HepG2 (cell line): Measurements from ENCODE around the gene SGCE. TPM values are rescaled to one million over a fixed set of nuclear protein-coding genes. Genes with fewer than 3 reads are reported as not detected.

Experiments
- ATAC-seq: fragments of 200-7000 bp; cut with Tn5 transposase; 3 replicates; pipeline ENCODE4 v1.9.1; 2020; ENCODE audit warnings: mild to moderate bottlenecking, moderate library complexity
- BruUV-seq: library from RNA; stranded (reverse); fragments of 400-500 nt; replicated peaks from 2 replicates; lab custom pipeline; 2021; lab: Mats Ljungman, UMichigan
- CTCF ChIA-PET: fragments of 300-600 bp; formaldehyde crosslinking; extraction: SDS; loops from one replicate; lab custom pipeline; 2021; ENCODE audit warnings: low total read pairs, inconsistent platforms, low intra/inter-chr PET ratio; lab: Yijun Ruan, JAX
- POLR2A ChIA-PET: fragments of 350-600 bp; sonication (Branson Sonifier 250); formaldehyde crosslinking; loops from one replicate; lab custom pipeline; 2020; ENCODE audit warnings: antibody characterized with exemption, inconsistent platforms; lab: Yijun Ruan, JAX
- DNase-seq: peaks from one replicate; pipeline ENCODE4 v3.0.0-alpha.2; 2015; ENCODE audit warnings: low spot score
- FAIRE-seq: peaks from 3 replicates; lab custom pipeline; 2011; peaks lifted over from hg19 to GRCh38; lab: Jason Lieb, UNC
- H2AFZ ChIP-seq: one replicate; pipeline ENCODE4 v1.6.1; 2011; ENCODE audit warnings: low read length, inconsistent platforms
- H3K27ac ChIP-seq: fragments of 300-600 bp; 3 replicates; pipeline ENCODE4 v1.8.0; 2011; ENCODE audit warnings: mixed run types, mild to moderate bottlenecking, mixed read lengths, low read length, inconsistent platforms; ENCODE audit not compliant: insufficient read depth; ENCODE audit errors: extremely low read length
- H3K27me3 ChIP-seq, 2 experiments: fragments of 200-600 bp in 1 of 2; 2 replicates in 1 of 2; 3 replicates in 1 of 2; pipeline versions ENCODE4 v1.6.0 to v1.8.0; 2011; ENCODE audit warnings: low read length in 2 of 2, mild to moderate bottlenecking in 2 of 2, moderate library complexity in 2 of 2, inconsistent platforms in 1 of 2; ENCODE audit not compliant: insufficient read depth in 2 of 2, control insufficient read depth in 1 of 2
- H3K36me3 ChIP-seq, 2 experiments: fragments of 200-600 bp in 1 of 2; replicated peaks in 1 of 2; 2 replicates in 1 of 2; 3 replicates in 1 of 2; pipeline versions ENCODE4 v1.5.1 to v1.8.0; 2011; ENCODE audit warnings: low read length in 2 of 2, inconsistent platforms in 1 of 2; ENCODE audit not compliant: insufficient read depth in 2 of 2, control insufficient read depth in 1 of 2
- H3K4me1 ChIP-seq: 2 replicates; pipeline ENCODE4 v1.5.1; 2012; ENCODE audit warnings: low read length, inconsistent platforms; ENCODE audit not compliant: insufficient read depth
- H3K4me2 ChIP-seq: 2 replicates; pipeline ENCODE4 v1.6.0; 2011; ENCODE audit warnings: low read depth, low read length, inconsistent platforms
- H3K4me3 ChIP-seq, 3 experiments: fragments of 200-600 bp in 1 of 3; sonication (generic), shearing (Covaris generic) in 1 of 3; replicated peaks in 1 of 3; 2 replicates each; pipeline ENCODE4 v1.5.1; 2011 to 2016; ENCODE audit warnings: low read length in 3 of 3, inconsistent platforms in 2 of 3, low read depth in 2 of 3, mild to moderate bottlenecking in 2 of 3, control low read depth in 1 of 3, mixed read lengths in 1 of 3; ENCODE audit not compliant: insufficient read depth in 1 of 3
- H3K79me2 ChIP-seq: one replicate; pipeline ENCODE4 v1.6.1; 2011; ENCODE audit warnings: low read length, inconsistent platforms; ENCODE audit not compliant: insufficient read depth
- H3K9ac ChIP-seq: 2 replicates; pipeline ENCODE4 v1.6.0; 2011; ENCODE audit warnings: mild to moderate bottlenecking, low read depth, low read length, inconsistent platforms; ENCODE audit not compliant: insufficient read depth
- H3K9me3 ChIP-seq: 2 replicates; pipeline ENCODE4 v1.5.1; 2012; ENCODE audit warnings: mild to moderate bottlenecking, low read length
- H4K20me1 ChIP-seq: 2 replicates; pipeline ENCODE4 v1.6.0; 2011; ENCODE audit warnings: inconsistent platforms, mild to moderate bottlenecking, low read length, moderate library complexity; ENCODE audit not compliant: insufficient read depth
- AGO2 ChIP-seq: fragments of 200-400 bp; formaldehyde crosslinking; optimal IDR thresholded peaks from 2 replicates; pipeline ENCODE3; 2017; ENCODE audit warnings: mild to moderate bottlenecking, low read depth, low read length, moderate library complexity
- GATAD2A ChIP-seq: IDR thresholded peaks from 2 replicates; pipeline ENCODE4 v1.6.1; 2016
- HDAC1 ChIP-seq: sonication (generic); formaldehyde crosslinking; IDR thresholded peaks from 2 replicates; pipeline ENCODE4 v1.5.1; 2020; ENCODE audit warnings: mild to moderate bottlenecking, missing genetic modification reagents
- HMG20B ChIP-seq: conservative IDR thresholded peaks from 2 replicates; pipeline ENCODE4 v1.6.1; 2016; ENCODE audit warnings: missing genetic modification reagents, missing compliant biosample characterization
- NFYB ChIP-seq: sonication (generic); formaldehyde crosslinking; IDR thresholded peaks from 2 replicates; pipeline ENCODE4 v1.4.0; 2020; ENCODE audit warnings: missing genetic modification reagents
- RCOR2 ChIP-seq: IDR thresholded peaks from 2 replicates; pipeline ENCODE4 v1.6.1; 2016; ENCODE audit warnings: missing biosample characterization, missing genetic modification reagents
- SUZ12 ChIP-seq: fragments of 150-350 bp; IDR thresholded peaks from 2 replicates; pipeline ENCODE4 v1.6.1; 2014; ENCODE audit warnings: low read depth, low read length
- TARDBP ChIP-seq: sonication (generic); formaldehyde crosslinking; IDR thresholded peaks from 2 replicates; pipeline ENCODE4 v1.8.0; 2022; ENCODE audit warnings: mild to moderate bottlenecking, missing genetic modification reagents
- ZC3H4 ChIP-seq: sonication (generic); formaldehyde crosslinking; IDR thresholded peaks from 2 replicates; pipeline ENCODE4 v1.4.0; 2020; ENCODE audit warnings: missing genetic modification reagents, borderline replicate concordance
- ZNF282 ChIP-seq: fragments of 450-650 bp; IDR thresholded peaks from 2 replicates; pipeline ENCODE4 v1.6.1; 2018; ENCODE audit not compliant: partially characterized antibody
- ZNF337 ChIP-seq: sonication (generic); formaldehyde crosslinking; IDR thresholded peaks from 2 replicates; pipeline ENCODE4 v1.5.1; 2020; ENCODE audit warnings: missing genetic modification reagents, low read depth, mild to moderate bottlenecking, borderline replicate concordance
- ZNF367 ChIP-seq: sonication (generic); formaldehyde crosslinking; IDR thresholded peaks from 2 replicates; pipeline ENCODE4 v1.4.0; 2020; ENCODE audit warnings: missing genetic modification reagents, borderline replicate concordance
- ZNF660 ChIP-seq: sonication (generic); formaldehyde crosslinking; IDR thresholded peaks from 2 replicates; pipeline ENCODE4 v1.5.1; 2020; ENCODE audit warnings: mild to moderate bottlenecking, low read depth, missing genetic modification reagents, borderline replicate concordance
- ZNF772 ChIP-seq: sonication (generic); formaldehyde crosslinking; IDR thresholded peaks from 2 replicates; pipeline ENCODE4 v1.5.0; 2020; ENCODE audit warnings: mild to moderate bottlenecking, missing genetic modification reagents
- ZNF790 ChIP-seq: sonication (generic); formaldehyde crosslinking; IDR thresholded peaks from 2 replicates; pipeline ENCODE4 v1.8.0; 2022; ENCODE audit warnings: missing genetic modification reagents, mild to moderate bottlenecking, borderline replicate concordance
- WGBS: methylation state at CpG from one replicate; pipeline ENCODE4 v1.1.6; 2017; ENCODE audit warnings: low lambda C conversion rate; 5-methylcytosine and 5-hydroxymethylcytosine counted together
- in situ Hi-C: cut with HindIII; loops from 2 replicates; pipeline ENCODE4 v1.10.0; 2017; ENCODE audit warnings: low pct_unique_long_range_greater_than_20kb; ENCODE audit not compliant: extremely low pct_ligation_motif_present
- intact Hi-C: fragments of 100-400 bp; cut with micrococcal nuclease; formaldehyde crosslinking; loops from one replicate; pipeline ENCODE4 v1.10.0; 2022; ENCODE audit not compliant: unreplicated experiment
- polyA plus RNA-seq, 8 experiments: library from polyadenylated mRNA; depleted of rRNA in 3 of 8; stranded (reverse) in 7 of 8; unstranded in 1 of 8; fragments of >200 nt; fragmentation: Illumina TruSeq in 4 of 8; extraction: Trizol in 4 of 8; gene quantifications; 2 replicates each; pipeline versions ENCODE4 v1.2.1 to v1.2.3, GENCODE V29; 2011 to 2016; ENCODE audit warnings: low read depth in 4 of 8, missing spikeins in 1 of 8, mixed read lengths in 1 of 8; ENCODE audit not compliant: insufficient read depth in 1 of 8
- total RNA-seq, 5 experiments: library from RNA; depleted of rRNA; stranded (reverse); fragments of >200 nt; fragmentation: Illumina TruSeq; extraction: Trizol; gene quantifications; 2 replicates each; pipeline ENCODE4 v1.2.3, GENCODE V29; 2016; ENCODE audit warnings: low read depth in 1 of 5
- TF ChIP-seq, protein P1 (sequence below): sonication (generic); formaldehyde crosslinking; IDR thresholded peaks from 2 replicates; pipeline ENCODE4 v1.8.0; 2022; ENCODE audit warnings: mild to moderate bottlenecking, missing genetic modification reagents, borderline replicate concordance
- TF ChIP-seq, protein P2 (sequence below): IDR thresholded peaks from 2 replicates; pipeline ENCODE4 v1.4.0; 2020; ENCODE audit warnings: mild to moderate bottlenecking, missing genetic modification reagents

SGCE gene
- total and polyA plus RNA-seq, 2 of the 13 experiments (the other 11 are each of a cell fraction or from before 2014, with no cell fraction given) = 52.3 to 71.1 TPM

DNA sequence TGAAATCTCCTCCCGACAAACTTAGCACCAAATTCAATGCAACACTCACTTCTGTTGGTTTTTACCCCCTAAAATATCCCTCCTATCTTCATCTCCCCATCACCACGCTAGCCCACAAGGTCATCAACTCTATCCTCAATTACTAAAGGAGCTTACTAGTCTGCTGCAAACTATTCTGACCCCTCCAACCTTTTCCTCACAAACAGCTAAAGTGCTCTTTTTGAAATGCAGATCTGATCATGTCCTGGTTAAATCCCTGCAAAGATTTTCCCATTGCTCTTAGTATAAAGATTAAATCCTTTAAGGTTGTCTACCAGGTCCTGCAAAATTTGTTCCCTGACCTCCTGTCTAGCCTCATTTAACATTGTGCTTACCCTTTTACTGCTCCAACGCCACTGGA is 8.6 kb downstream of the SGCE start:
- FAIRE-seq = no peak
- 90% methylated on average over 3 of the region's 3 CpGs for WGBS
- no peaks in the 10 kb centered on the region for H3K9me3 ChIP-seq
- POLR2A ChIA-PET = interaction anchor here (1.1 to 1.8 kb wide), 2 partner anchors 9 to 14 kb away, joined by 3 to 5 read pairs; partner anchors contain the start of gene SGCE
- H3K27me3 ChIP-seq = no peaks in the 10 kb centered on the region
- H3K9ac ChIP-seq = no peak overlapping the region
- no peak overlapping the region for H2AFZ ChIP-seq
- no peak overlapping the region for H3K27ac ChIP-seq
- DNase-seq = no peak
- no peaks in the 10 kb centered on the region for H4K20me1 ChIP-seq
- intact Hi-C loops = no loop called here
- ATAC-seq = no peak
- no peak for TF ChIP-seq RCOR2 (CRISPR knock-in tag)
- TF ChIP-seq HMG20B (CRISPR knock-in tag) = no peak
- TF ChIP-seq ZNF772 = no peak
- TF ChIP-seq ZNF660 (CRISPR knock-in tag) = no peak
- TF ChIP-seq AGO2 = no peak
- TF ChIP-seq ZNF337 (CRISPR knock-in tag) = no peak
- TF ChIP-seq SUZ12 = no peak
- TF ChIP-seq NFYB (CRISPR knock-in tag) = no peak
- TF ChIP-seq ZC3H4 (CRISPR knock-in tag) = no peak
- TF ChIP-seq TARDBP = no peak
- no peak for TF ChIP-seq GATAD2A (CRISPR knock-in tag)
- no peak for TF ChIP-seq HDAC1 (CRISPR knock-in tag)
- TF ChIP-seq ZNF790 = no peak
- no peak for TF ChIP-seq ZNF367 (CRISPR knock-in tag)
- TF ChIP-seq, protein P1, sequence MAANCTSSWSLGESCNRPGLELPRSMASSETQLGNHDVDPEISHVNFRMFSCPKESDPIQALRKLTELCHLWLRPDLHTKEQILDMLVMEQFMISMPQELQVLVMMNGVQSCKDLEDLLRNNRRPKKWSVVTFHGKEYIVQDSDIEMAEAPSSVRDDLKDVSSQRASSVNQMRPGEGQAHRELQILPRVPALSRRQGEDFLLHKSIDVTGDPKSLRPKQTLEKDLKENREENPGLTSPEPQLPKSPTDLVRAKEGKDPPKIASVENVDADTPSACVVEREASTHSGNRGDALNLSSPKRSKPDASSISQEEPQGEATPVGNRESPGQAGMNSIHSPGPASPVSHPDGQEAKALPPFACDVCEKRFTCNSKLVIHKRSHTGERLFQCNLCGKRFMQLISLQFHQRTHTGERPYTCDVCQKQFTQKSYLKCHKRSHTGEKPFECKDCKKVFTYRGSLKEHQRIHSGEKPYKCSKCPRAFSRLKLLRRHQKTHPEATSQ (CRISPR knock-in tag) = no peak
- TF ChIP-seq, protein P2, sequence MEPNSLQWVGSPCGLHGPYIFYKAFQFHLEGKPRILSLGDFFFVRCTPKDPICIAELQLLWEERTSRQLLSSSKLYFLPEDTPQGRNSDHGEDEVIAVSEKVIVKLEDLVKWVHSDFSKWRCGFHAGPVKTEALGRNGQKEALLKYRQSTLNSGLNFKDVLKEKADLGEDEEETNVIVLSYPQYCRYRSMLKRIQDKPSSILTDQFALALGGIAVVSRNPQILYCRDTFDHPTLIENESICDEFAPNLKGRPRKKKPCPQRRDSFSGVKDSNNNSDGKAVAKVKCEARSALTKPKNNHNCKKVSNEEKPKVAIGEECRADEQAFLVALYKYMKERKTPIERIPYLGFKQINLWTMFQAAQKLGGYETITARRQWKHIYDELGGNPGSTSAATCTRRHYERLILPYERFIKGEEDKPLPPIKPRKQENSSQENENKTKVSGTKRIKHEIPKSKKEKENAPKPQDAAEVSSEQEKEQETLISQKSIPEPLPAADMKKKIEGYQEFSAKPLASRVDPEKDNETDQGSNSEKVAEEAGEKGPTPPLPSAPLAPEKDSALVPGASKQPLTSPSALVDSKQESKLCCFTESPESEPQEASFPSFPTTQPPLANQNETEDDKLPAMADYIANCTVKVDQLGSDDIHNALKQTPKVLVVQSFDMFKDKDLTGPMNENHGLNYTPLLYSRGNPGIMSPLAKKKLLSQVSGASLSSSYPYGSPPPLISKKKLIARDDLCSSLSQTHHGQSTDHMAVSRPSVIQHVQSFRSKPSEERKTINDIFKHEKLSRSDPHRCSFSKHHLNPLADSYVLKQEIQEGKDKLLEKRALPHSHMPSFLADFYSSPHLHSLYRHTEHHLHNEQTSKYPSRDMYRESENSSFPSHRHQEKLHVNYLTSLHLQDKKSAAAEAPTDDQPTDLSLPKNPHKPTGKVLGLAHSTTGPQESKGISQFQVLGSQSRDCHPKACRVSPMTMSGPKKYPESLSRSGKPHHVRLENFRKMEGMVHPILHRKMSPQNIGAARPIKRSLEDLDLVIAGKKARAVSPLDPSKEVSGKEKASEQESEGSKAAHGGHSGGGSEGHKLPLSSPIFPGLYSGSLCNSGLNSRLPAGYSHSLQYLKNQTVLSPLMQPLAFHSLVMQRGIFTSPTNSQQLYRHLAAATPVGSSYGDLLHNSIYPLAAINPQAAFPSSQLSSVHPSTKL (CRISPR knock-in tag) = no peak
- TF ChIP-seq ZNF282 = no peak
- TF ChIP-seq, all 625 proteins: peak for 0
- Histone ChIP-seq H3K4me2 (no peak overlapping the region), H3K4me1 (peaks cover 97% of the 10 kb centered on the region), H3K36me3 (no peaks in the 10 kb centered on the region), H3K4me3 (no peak overlapping the region), H3K79me2 (peaks cover 89% of the 10 kb centered on the region)
- CTCF ChIA-PET = no interaction called here
- BruUV-seq = no TSS peak
- in situ Hi-C loops = no loop called here
